Adrenal gland (tissue), 19 donors: ENCODE measurements around the gene RBM19. TPM values are rescaled to one million over a fixed set of nuclear protein-coding genes. Genes with fewer than 3 reads are reported as not detected.

ENCODE experiments used
- DNase-seq, 7 donors: peaks; one replicate each; pipeline ENCODE4 v3.0.0-alpha.2; 2019 to 2020
- H3K27ac ChIP-seq, 5 donors: fragments of 200-600 bp; sonication (generic) in 4 of 5; 1 replicate in 3 of 5; 2 replicates in 2 of 5; pipeline versions ENCODE4 v1.5.1 to v1.8.0; 2016 to 2020; ENCODE audit warnings: mild to moderate bottlenecking in 1 of 5
- H3K27me3 ChIP-seq: fragments of 200-600 bp; 2 replicates; pipeline ENCODE4 v1.8.0; 2021
- H3K36me3 ChIP-seq, 2 donors: fragments of 200-600 bp; replicated peaks in 1 of 2; 1 replicate in 1 of 2; 2 replicates in 1 of 2; pipeline versions ENCODE4 v1.5.1 to v1.8.0; 2018 to 2022
- H3K4me1 ChIP-seq, 2 donors: fragments of 200-600 bp; replicated peaks in 1 of 2; 1 replicate in 1 of 2; 2 replicates in 1 of 2; pipeline versions ENCODE4 v1.5.1 to v1.8.0; 2018 to 2021
- H3K4me3 ChIP-seq, 4 donors: fragments of 200-600 bp; sonication (generic) in 3 of 4; one replicate each; pipeline ENCODE4 v1.5.1; 2016 to 2018
- H3K9me3 ChIP-seq, 3 donors: fragments of 200-600 bp; sonication (generic) in 1 of 3; replicated peaks in 1 of 3; 1 replicate in 2 of 3; 2 replicates in 1 of 3; pipeline versions ENCODE4 v1.5.1 to v1.8.0; 2016 to 2021
- POLR2A ChIP-seq, 2 donors: fragments of 450-650 bp; IDR thresholded peaks; one replicate each; pipeline ENCODE4 v1.6.1; 2017; ENCODE audit warnings: antibody characterized with exemption in 2 of 2, mild to moderate bottlenecking in 2 of 2, moderate library complexity in 1 of 2
- WGBS, 4 donors: extraction: QIAGEN DNeasy Blood & Tissue Kit in 2 of 4; methylation state at CpG; one replicate each; pipeline versions ENCODE4 v1.1.5 to v1.1.7; 2013 to 2017; 5-methylcytosine and 5-hydroxymethylcytosine counted together
- intact Hi-C, 2 donors: fragments of 100-400 bp; cut with DNase I; formaldehyde crosslinking; loops; one replicate each; pipeline versions ENCODE4 v1.14.1 to v1.15.0; 2022 to 2023
- long read RNA-seq, 10 donors: library from polyadenylated mRNA in 3 of 10; unstranded in 2 of 10; stranded (forward) in 1 of 10; transcript quantifications; one replicate each; pipeline ENCODE4 v2.0.0 and lab custom pipeline, GENCODE V29; 2021 to 2026
- polyA plus RNA-seq, 3 donors: library from polyadenylated mRNA; stranded (reverse); fragments of 200-250 nt in 2 of 3; fragments of 350-450 nt in 1 of 3; fragmentation: Illumina TruSeq in 1 of 3; extraction: RNeasy Lipid Tissue Mini Kit (QIAGEN cat#74804) in 1 of 3; gene quantifications; one replicate each; pipeline ENCODE4 v1.2.3, GENCODE V29; 2013 to 2014
- total RNA-seq, 9 donors: library from RNA; depleted of rRNA in 4 of 9; stranded (reverse); fragments of >200 nt in 4 of 9; fragments of 120-200 nt in 1 of 9; fragmentation: NEBNext Ultra II Directional in 1 of 9; extraction: Animal tissue kit (Norgen Biotek cat#: 25700) in 1 of 9; gene quantifications; one replicate each; pipeline versions ENCODE4 v1.1.0 to v1.2.4, GENCODE V29; 2013 to 2023
- TF ChIP-seq, protein P1 (sequence below), 6 experiments: fragments of 450-650 bp in 4 of 6; fragments of 200-600 bp in 2 of 6; sonication (generic) in 1 of 6; IDR thresholded peaks; 1 replicate in 5 of 6; 2 replicates in 1 of 6; pipeline versions ENCODE4 v1.5.1 to v1.8.0; 2016 to 2021; ENCODE audit warnings: antibody characterized with exemption in 6 of 6, mild to moderate bottlenecking in 2 of 6, moderate library complexity in 1 of 6
- donor health status: healthy with polysubstance abuse.
- donor health status: Bipolar disorder and iron deficiency.
- donor health status: DM: yes; HTN: yes; CAD: no.
- donor health status: DM: no; HTN: no; CAD: no.
- donor health status: DM: no; HTN: no; CAD: no.
- donor health status: DM: yes; HTN: yes; CAD: no.

Gene RBM19
- total RNA-seq: 10 to 100 TPM; 19.6 to 44.9 (median 31.0) TPM
- polyA plus RNA-seq: 10 to 100 TPM; 20.4 to 71.4 (median 38.3) TPM
- long read RNA-seq, donor 1, partial matches to known transcripts: 14 of 15 reads
- long read RNA-seq, donor 1, other reads (novel, unspliced or antisense): 0 of 15 reads
- long read RNA-seq, donor 2, full-length matches to known transcripts: 1 of 1 reads
- long read RNA-seq, donor 2, partial matches to known transcripts: 0 of 1 reads
- long read RNA-seq, donor 2, other reads (novel, unspliced or antisense): 0 of 1 reads
- long read RNA-seq, donor 3, full-length matches to known transcripts: 1 of 1 reads
- long read RNA-seq, donor 3, partial matches to known transcripts: 0 of 1 reads
- long read RNA-seq, donor 3, other reads (novel, unspliced or antisense): 0 of 1 reads
- long read RNA-seq, donor 4, full-length matches to known transcripts: 5 of 16 reads
- long read RNA-seq, donor 4, partial matches to known transcripts: 8 of 16 reads
- long read RNA-seq, donor 4, other reads (novel, unspliced or antisense): 3 of 16 reads
- long read RNA-seq, donor 5, full-length matches to known transcripts: 72 of 104 reads
- long read RNA-seq, donor 5, partial matches to known transcripts: 5 of 104 reads
- long read RNA-seq, donor 5, other reads (novel, unspliced or antisense): 27 of 104 reads
- long read RNA-seq, donor 6, full-length matches to known transcripts: 3 of 12 reads
- long read RNA-seq, donor 6, partial matches to known transcripts: 7 of 12 reads
- long read RNA-seq, donor 6, other reads (novel, unspliced or antisense): 2 of 12 reads
- long read RNA-seq, donor 7, partial matches to known transcripts: 5 of 5 reads
- long read RNA-seq, donor 7, other reads (novel, unspliced or antisense): 0 of 5 reads
- long read RNA-seq, donor 8, full-length matches to known transcripts: 5 of 5 reads
- long read RNA-seq, donor 8, partial matches to known transcripts: 0 of 5 reads
- long read RNA-seq, donor 8, other reads (novel, unspliced or antisense): 0 of 5 reads
- long read RNA-seq, donor 9: 0 reads
- long read RNA-seq, donor 10, full-length matches to known transcripts: 4 of 4 reads
- long read RNA-seq, donor 10, partial matches to known transcripts: 0 of 4 reads
- long read RNA-seq, donor 10, other reads (novel, unspliced or antisense): 0 of 4 reads

GRCh38 chr12:113965951-113966797, at the start of gene RBM19:
Gene RBM19, minus strand, starts transcription at chr12:113966325. Its CDS starts 98 bp downstream, at chr12:113966227.
- peak; percentile 97 to 99 (median 98) for DNase-seq
- peak within 1 kb of the TSS; percentile 28 to 78 (median 58) for H3K4me3 ChIP-seq
- peak within 1 kb of the TSS in 3 of 5 donors; percentile 64 to 75 (median 67) for H3K27ac ChIP-seq
- H3K9me3 ChIP-seq: no peaks in the 10 kb centered on the region
- intact Hi-C loops: no loop called here
- H3K27me3 ChIP-seq: no peaks in the 10 kb centered on the region
- peaks cover 7 to 13% of the 10 kb centered on the region in 2 donors for H3K4me1 ChIP-seq
- WGBS, 4 donors: 0 to 1% (median 0%) methylated on average over 26 to 46 of the region's 46 CpGs
- peaks cover 0 to 11% of the 10 kb centered on the region in 2 donors for H3K36me3 ChIP-seq
- TF ChIP-seq POLR2A (IDR thresholded peaks at IDR 0.05): peak; percentile 10 to 73
- TF ChIP-seq, protein P1, sequence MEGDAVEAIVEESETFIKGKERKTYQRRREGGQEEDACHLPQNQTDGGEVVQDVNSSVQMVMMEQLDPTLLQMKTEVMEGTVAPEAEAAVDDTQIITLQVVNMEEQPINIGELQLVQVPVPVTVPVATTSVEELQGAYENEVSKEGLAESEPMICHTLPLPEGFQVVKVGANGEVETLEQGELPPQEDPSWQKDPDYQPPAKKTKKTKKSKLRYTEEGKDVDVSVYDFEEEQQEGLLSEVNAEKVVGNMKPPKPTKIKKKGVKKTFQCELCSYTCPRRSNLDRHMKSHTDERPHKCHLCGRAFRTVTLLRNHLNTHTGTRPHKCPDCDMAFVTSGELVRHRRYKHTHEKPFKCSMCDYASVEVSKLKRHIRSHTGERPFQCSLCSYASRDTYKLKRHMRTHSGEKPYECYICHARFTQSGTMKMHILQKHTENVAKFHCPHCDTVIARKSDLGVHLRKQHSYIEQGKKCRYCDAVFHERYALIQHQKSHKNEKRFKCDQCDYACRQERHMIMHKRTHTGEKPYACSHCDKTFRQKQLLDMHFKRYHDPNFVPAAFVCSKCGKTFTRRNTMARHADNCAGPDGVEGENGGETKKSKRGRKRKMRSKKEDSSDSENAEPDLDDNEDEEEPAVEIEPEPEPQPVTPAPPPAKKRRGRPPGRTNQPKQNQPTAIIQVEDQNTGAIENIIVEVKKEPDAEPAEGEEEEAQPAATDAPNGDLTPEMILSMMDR (IDR thresholded peaks at IDR 0.05): peak; percentile 76 to 91 (median 88)

- intact Hi-C loops: no loop called here
- Histone ChIP-seq H3K27me3 (peaks cover 5% of the 10 kb centered on the region), H3K4me3 (no peak overlapping the region), H3K9me3 (no peaks in the 10 kb centered on the region), H3K36me3 (no peaks in the 10 kb centered on the region), H3K27ac (no peak overlapping the region), H3K4me1 (no peaks in the 10 kb centered on the region)
- TF ChIP-seq POLR2A (IDR thresholded peaks at IDR 0.05): no peak
- TF ChIP-seq, protein P1 (IDR thresholded peaks at IDR 0.05): no peak
- WGBS, 4 donors: 43 to 55% (median 52%) methylated on average over 5 to 7 of the region's 7 CpGs
- DNase-seq: no peak
Observed at GRCh38 chr12:114015851-114016250, 49.7 kb upstream of the RBM19 start.

- H3K27me3 ChIP-seq: peaks cover 5% of the 10 kb centered on the region
- no peaks in the 10 kb centered on the region for H3K4me1 ChIP-seq
- intact Hi-C loops: no loop called here
- TF ChIP-seq, protein P1 (IDR thresholded peaks at IDR 0.05): no peak
- no peak for TF ChIP-seq POLR2A (IDR thresholded peaks at IDR 0.05)
- no peak overlapping the region for H3K27ac ChIP-seq
- H3K9me3 ChIP-seq: no peaks in the 10 kb centered on the region
- DNase-seq: no peak
- WGBS, 4 donors: 41 to 48% (median 44%) methylated on average over 6 of the region's 6 CpGs
- H3K36me3 ChIP-seq: no peaks in the 10 kb centered on the region
- H3K4me3 ChIP-seq: no peak overlapping the region
Observed at GRCh38 chr12:114013575-114014345, 47.6 kb upstream of the RBM19 start.
